Transverse colon (tissue), 4 donors: ENCODE measurements around the gene SLAMF9.

Source experiments
- EP300 ChIP-seq: sonication (generic); formaldehyde crosslinking; IDR thresholded peaks from one replicate; pipeline ENCODE4 v1.6.1; 2017; ENCODE audit warnings: antibody characterized with exemption, low read depth
- POLR2A ChIP-seq: fragments of 450-650 bp; IDR thresholded peaks from one replicate; pipeline ENCODE4 v1.6.1; 2016; ENCODE audit warnings: antibody characterized with exemption, mild to moderate bottlenecking, moderate library complexity
- POLR2AphosphoS5 ChIP-seq, 3 donors: sonication (generic); formaldehyde crosslinking; IDR thresholded peaks; one replicate each; pipeline ENCODE4 v1.6.1; 2016; ENCODE audit warnings: antibody characterized with exemption in 3 of 3
- TF ChIP-seq, protein P1 (sequence below), 5 experiments: fragments of 200-600 bp in 3 of 5; fragments of 450-650 bp in 2 of 5; sonication (generic) in 3 of 5; IDR thresholded peaks; 1 replicate in 2 of 5; 2 replicates in 3 of 5; pipeline ENCODE4 v1.5.1; 2016 to 2017; ENCODE audit warnings: antibody characterized with exemption in 5 of 5, inconsistent platforms in 3 of 5, mild to moderate bottlenecking in 2 of 5, moderate library complexity in 1 of 5

DNA sequence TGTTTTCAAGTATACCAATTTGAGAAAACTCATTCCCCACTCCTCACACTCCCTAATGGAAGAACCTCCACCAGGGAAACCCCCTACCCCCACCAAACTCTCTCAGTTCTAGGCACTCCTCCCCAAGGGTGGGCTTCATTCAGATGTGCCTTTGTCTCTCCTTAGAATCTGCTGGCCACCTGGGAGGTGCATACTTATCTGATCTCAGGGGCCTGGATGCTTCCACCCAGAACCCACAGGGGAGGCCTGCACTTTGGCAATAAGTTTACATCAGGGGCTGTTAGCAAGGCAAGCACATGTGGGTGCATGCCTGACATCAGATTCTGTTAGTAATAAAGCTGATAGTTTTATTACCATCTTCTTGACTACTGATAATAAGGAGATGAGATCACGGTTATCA, 32.5 kb upstream of the SLAMF9 start:
- TF ChIP-seq, protein P1, sequence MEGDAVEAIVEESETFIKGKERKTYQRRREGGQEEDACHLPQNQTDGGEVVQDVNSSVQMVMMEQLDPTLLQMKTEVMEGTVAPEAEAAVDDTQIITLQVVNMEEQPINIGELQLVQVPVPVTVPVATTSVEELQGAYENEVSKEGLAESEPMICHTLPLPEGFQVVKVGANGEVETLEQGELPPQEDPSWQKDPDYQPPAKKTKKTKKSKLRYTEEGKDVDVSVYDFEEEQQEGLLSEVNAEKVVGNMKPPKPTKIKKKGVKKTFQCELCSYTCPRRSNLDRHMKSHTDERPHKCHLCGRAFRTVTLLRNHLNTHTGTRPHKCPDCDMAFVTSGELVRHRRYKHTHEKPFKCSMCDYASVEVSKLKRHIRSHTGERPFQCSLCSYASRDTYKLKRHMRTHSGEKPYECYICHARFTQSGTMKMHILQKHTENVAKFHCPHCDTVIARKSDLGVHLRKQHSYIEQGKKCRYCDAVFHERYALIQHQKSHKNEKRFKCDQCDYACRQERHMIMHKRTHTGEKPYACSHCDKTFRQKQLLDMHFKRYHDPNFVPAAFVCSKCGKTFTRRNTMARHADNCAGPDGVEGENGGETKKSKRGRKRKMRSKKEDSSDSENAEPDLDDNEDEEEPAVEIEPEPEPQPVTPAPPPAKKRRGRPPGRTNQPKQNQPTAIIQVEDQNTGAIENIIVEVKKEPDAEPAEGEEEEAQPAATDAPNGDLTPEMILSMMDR (IDR thresholded peaks at IDR 0.05): no peak
- TF ChIP-seq POLR2AphosphoS5 (IDR thresholded peaks at IDR 0.05) (no peak), POLR2A (no peak), EP300 (no peak)
